ENCODE measurements around the gene IGF1R. TPM values are rescaled to one million over a fixed set of nuclear protein-coding genes. Genes with fewer than 3 reads are reported as not detected.

Gene IGF1R
- total RNA-seq, 1 donor from 2014 or later: 145 TPM

- TF ChIP-seq CTCF (IDR thresholded peaks at IDR 0.05; ENCODE audit: partially characterized antibody, unreplicated experiment): no peak
- Mint-ChIP-seq H3K27me3 (ENCODE audit: unreplicated experiment) (no peaks in the 10 kb centered on the region), H3K36me3 (ENCODE audit: unreplicated experiment) (no peaks in the 10 kb centered on the region), H3K9me3 (ENCODE audit: unreplicated experiment) (peaks cover 5% of the 10 kb centered on the region), H3K4me3 (ENCODE audit: unreplicated experiment) (no peak overlapping the region), H3K4me1 (ENCODE audit: low read depth, unreplicated experiment) (peaks cover 41% of the 10 kb centered on the region), H3K27ac (ENCODE audit: unreplicated experiment) (no peak overlapping the region)
- DNase-seq: no peak
Observed at GRCh38 chr15:98746375-98747155, 98.2 kb downstream of the IGF1R start.

- no peaks in the 10 kb centered on the region for H3K36me3 Mint-ChIP-seq (ENCODE audit: unreplicated experiment)
- TF ChIP-seq CTCF (IDR thresholded peaks at IDR 0.05; ENCODE audit: partially characterized antibody, unreplicated experiment): no peak
- DNase-seq: no peak
- peaks cover 1% of the 10 kb centered on the region for H3K9me3 Mint-ChIP-seq (ENCODE audit: unreplicated experiment)
- H3K4me1 Mint-ChIP-seq (ENCODE audit: low read depth, unreplicated experiment): peaks cover 13% of the 10 kb centered on the region
- H3K27me3 Mint-ChIP-seq (ENCODE audit: unreplicated experiment): peaks cover 2% of the 10 kb centered on the region
- no peak overlapping the region for H3K4me3 Mint-ChIP-seq (ENCODE audit: unreplicated experiment)
- no peak overlapping the region for H3K27ac Mint-ChIP-seq (ENCODE audit: unreplicated experiment)
Observed at GRCh38 chr15:98751767-98752166, 103.4 kb downstream of the IGF1R start.

- no peak for DNase-seq
- Mint-ChIP-seq H3K4me3 (ENCODE audit: unreplicated experiment) (peak overlapping the region; percentile 23), H3K27ac (ENCODE audit: unreplicated experiment) (peak overlapping the region; percentile 72), H3K27me3 (ENCODE audit: unreplicated experiment) (peaks cover 2% of the 10 kb centered on the region), H3K36me3 (ENCODE audit: unreplicated experiment) (no peaks in the 10 kb centered on the region), H3K4me1 (ENCODE audit: low read depth, unreplicated experiment) (peaks cover 23% of the 10 kb centered on the region), H3K9me3 (ENCODE audit: unreplicated experiment) (peaks cover 1% of the 10 kb centered on the region)
- no peak for TF ChIP-seq CTCF (IDR thresholded peaks at IDR 0.05; ENCODE audit: partially characterized antibody, unreplicated experiment)
Observed at GRCh38 chr15:98753726-98754656, 105.7 kb downstream of the IGF1R start.

- Mint-ChIP-seq H3K27ac (ENCODE audit: unreplicated experiment) (no peak overlapping the region), H3K4me1 (ENCODE audit: low read depth, unreplicated experiment) (peaks cover 30% of the 10 kb centered on the region), H3K27me3 (ENCODE audit: unreplicated experiment) (peaks cover 2% of the 10 kb centered on the region), H3K4me3 (ENCODE audit: unreplicated experiment) (no peak overlapping the region), H3K9me3 (ENCODE audit: unreplicated experiment) (peaks cover 1% of the 10 kb centered on the region), H3K36me3 (ENCODE audit: unreplicated experiment) (no peaks in the 10 kb centered on the region)
- TF ChIP-seq CTCF (IDR thresholded peaks at IDR 0.05; ENCODE audit: partially characterized antibody, unreplicated experiment): no peak
- no peak for DNase-seq
Observed at GRCh38 chr15:98754657-98755022, 106.3 kb downstream of the IGF1R start.

All from glutamatergic neuron (in vitro differentiated cells).